HepG2 (cell line): ENCODE data around the gene RAB5B. TPM values are rescaled to one million over a fixed set of nuclear protein-coding genes. Genes with fewer than 3 reads are reported as not detected.

Experiments used
- ATAC-seq: fragments of 200-7000 bp; cut with Tn5 transposase; 3 replicates; pipeline ENCODE4 v1.9.1; 2020; ENCODE audit warnings: mild to moderate bottlenecking, moderate library complexity
- BruUV-seq: library from RNA; stranded (reverse); fragments of 400-500 nt; replicated peaks from 2 replicates; lab custom pipeline; 2021; lab: Mats Ljungman, UMichigan
- CTCF ChIA-PET: fragments of 300-600 bp; formaldehyde crosslinking; extraction: SDS; loops from one replicate; lab custom pipeline; 2021; ENCODE audit warnings: low total read pairs, inconsistent platforms, low intra/inter-chr PET ratio; lab: Yijun Ruan, JAX
- POLR2A ChIA-PET: fragments of 350-600 bp; sonication (Branson Sonifier 250); formaldehyde crosslinking; loops from one replicate; lab custom pipeline; 2020; ENCODE audit warnings: antibody characterized with exemption, inconsistent platforms; lab: Yijun Ruan, JAX
- DNase-seq: peaks from one replicate; pipeline ENCODE4 v3.0.0-alpha.2; 2015; ENCODE audit warnings: low spot score
- FAIRE-seq: peaks from 3 replicates; lab custom pipeline; 2011; peaks lifted over from hg19 to GRCh38; lab: Jason Lieb, UNC
- H2AFZ ChIP-seq: one replicate; pipeline ENCODE4 v1.6.1; 2011; ENCODE audit warnings: low read length, inconsistent platforms
- H3K27ac ChIP-seq: fragments of 300-600 bp; 3 replicates; pipeline ENCODE4 v1.8.0; 2011; ENCODE audit warnings: mixed run types, mild to moderate bottlenecking, mixed read lengths, low read length, inconsistent platforms; ENCODE audit not compliant: insufficient read depth; ENCODE audit errors: extremely low read length
- H3K27me3 ChIP-seq, 2 experiments: fragments of 200-600 bp in 1 of 2; 2 replicates in 1 of 2; 3 replicates in 1 of 2; pipeline versions ENCODE4 v1.6.0 to v1.8.0; 2011; ENCODE audit warnings: low read length in 2 of 2, mild to moderate bottlenecking in 2 of 2, moderate library complexity in 2 of 2, inconsistent platforms in 1 of 2; ENCODE audit not compliant: insufficient read depth in 2 of 2, control insufficient read depth in 1 of 2
- H3K36me3 ChIP-seq, 2 experiments: fragments of 200-600 bp in 1 of 2; replicated peaks in 1 of 2; 2 replicates in 1 of 2; 3 replicates in 1 of 2; pipeline versions ENCODE4 v1.5.1 to v1.8.0; 2011; ENCODE audit warnings: low read length in 2 of 2, inconsistent platforms in 1 of 2; ENCODE audit not compliant: insufficient read depth in 2 of 2, control insufficient read depth in 1 of 2
- H3K4me1 ChIP-seq: 2 replicates; pipeline ENCODE4 v1.5.1; 2012; ENCODE audit warnings: low read length, inconsistent platforms; ENCODE audit not compliant: insufficient read depth
- H3K4me2 ChIP-seq: 2 replicates; pipeline ENCODE4 v1.6.0; 2011; ENCODE audit warnings: low read depth, low read length, inconsistent platforms
- H3K4me3 ChIP-seq, 3 experiments: fragments of 200-600 bp in 1 of 3; sonication (generic), shearing (Covaris generic) in 1 of 3; replicated peaks in 1 of 3; 2 replicates each; pipeline ENCODE4 v1.5.1; 2011 to 2016; ENCODE audit warnings: low read length in 3 of 3, inconsistent platforms in 2 of 3, low read depth in 2 of 3, mild to moderate bottlenecking in 2 of 3, control low read depth in 1 of 3, mixed read lengths in 1 of 3; ENCODE audit not compliant: insufficient read depth in 1 of 3
- H3K79me2 ChIP-seq: one replicate; pipeline ENCODE4 v1.6.1; 2011; ENCODE audit warnings: low read length, inconsistent platforms; ENCODE audit not compliant: insufficient read depth
- H3K9ac ChIP-seq: 2 replicates; pipeline ENCODE4 v1.6.0; 2011; ENCODE audit warnings: mild to moderate bottlenecking, low read depth, low read length, inconsistent platforms; ENCODE audit not compliant: insufficient read depth
- H3K9me3 ChIP-seq: 2 replicates; pipeline ENCODE4 v1.5.1; 2012; ENCODE audit warnings: mild to moderate bottlenecking, low read length
- H4K20me1 ChIP-seq: 2 replicates; pipeline ENCODE4 v1.6.0; 2011; ENCODE audit warnings: inconsistent platforms, mild to moderate bottlenecking, low read length, moderate library complexity; ENCODE audit not compliant: insufficient read depth
- ARNTL ChIP-seq: sonication (generic); formaldehyde crosslinking; IDR thresholded peaks from 2 replicates; pipeline ENCODE4 v1.4.0; 2020; ENCODE audit warnings: mild to moderate bottlenecking, missing genetic modification reagents
- E2F2 ChIP-seq: sonication (generic); formaldehyde crosslinking; IDR thresholded peaks from 2 replicates; pipeline ENCODE4 v1.4.0; 2020; ENCODE audit warnings: missing genetic modification reagents, borderline replicate concordance
- MYNN ChIP-seq: sonication (generic); formaldehyde crosslinking; IDR thresholded peaks from 2 replicates; pipeline ENCODE4 v1.4.0; 2020; ENCODE audit warnings: mild to moderate bottlenecking, low read depth, missing genetic modification reagents
- PAXIP1 ChIP-seq: sonication (generic); formaldehyde crosslinking; conservative IDR thresholded peaks from 2 replicates; pipeline ENCODE4 v1.4.0; 2020; ENCODE audit warnings: mild to moderate bottlenecking, missing genetic modification reagents, moderate library complexity
- PRPF4 ChIP-seq: fragments of 200-400 bp; formaldehyde crosslinking; IDR thresholded peaks from 2 replicates; pipeline ENCODE4 v1.6.1; 2016; ENCODE audit warnings: low read length, low read depth; ENCODE audit not compliant: poor library complexity, severe bottlenecking
- SAFB2 ChIP-seq: sonication (generic); formaldehyde crosslinking; IDR thresholded peaks from 2 replicates; pipeline ENCODE4 v1.5.1; 2020; ENCODE audit warnings: missing genetic modification reagents, low read depth, mild to moderate bottlenecking, borderline replicate concordance
- TEAD3 ChIP-seq: optimal IDR thresholded peaks from 2 replicates; pipeline ENCODE3; 2016; ENCODE audit warnings: borderline replicate concordance
- ZBED4 ChIP-seq: sonication (generic); formaldehyde crosslinking; IDR thresholded peaks from 2 replicates; pipeline ENCODE4 v1.4.0; 2020; ENCODE audit warnings: missing genetic modification reagents, borderline replicate concordance
- ZNF772 ChIP-seq: sonication (generic); formaldehyde crosslinking; IDR thresholded peaks from 2 replicates; pipeline ENCODE4 v1.5.0; 2020; ENCODE audit warnings: mild to moderate bottlenecking, missing genetic modification reagents
- WGBS: methylation state at CpG from one replicate; pipeline ENCODE4 v1.1.6; 2017; ENCODE audit warnings: low lambda C conversion rate; 5-methylcytosine and 5-hydroxymethylcytosine counted together
- in situ Hi-C: cut with HindIII; loops from 2 replicates; pipeline ENCODE4 v1.10.0; 2017; ENCODE audit warnings: low pct_unique_long_range_greater_than_20kb; ENCODE audit not compliant: extremely low pct_ligation_motif_present
- intact Hi-C: fragments of 100-400 bp; cut with micrococcal nuclease; formaldehyde crosslinking; loops from one replicate; pipeline ENCODE4 v1.10.0; 2022; ENCODE audit not compliant: unreplicated experiment
- polyA plus RNA-seq, 8 experiments: library from polyadenylated mRNA; depleted of rRNA in 3 of 8; stranded (reverse) in 7 of 8; unstranded in 1 of 8; fragments of >200 nt; fragmentation: Illumina TruSeq in 4 of 8; extraction: Trizol in 4 of 8; gene quantifications; 2 replicates each; pipeline versions ENCODE4 v1.2.1 to v1.2.3, GENCODE V29; 2011 to 2016; ENCODE audit warnings: low read depth in 4 of 8, missing spikeins in 1 of 8, mixed read lengths in 1 of 8; ENCODE audit not compliant: insufficient read depth in 1 of 8
- total RNA-seq, 5 experiments: library from RNA; depleted of rRNA; stranded (reverse); fragments of >200 nt; fragmentation: Illumina TruSeq; extraction: Trizol; gene quantifications; 2 replicates each; pipeline ENCODE4 v1.2.3, GENCODE V29; 2016; ENCODE audit warnings: low read depth in 1 of 5

Gene RAB5B
- total and polyA plus RNA-seq, 2 of the 13 experiments (the other 11 are each of a cell fraction or from before 2014, with no cell fraction given), result 26.0 to 68.3 TPM

- BruUV-seq, result TSS peak; percentile 64
- Histone ChIP-seq H3K9ac (peak overlapping the region; percentile 96), H3K4me3 (peak overlapping the region; percentile 72 to 90 (median 89)), H3K27me3 (no peaks in the 10 kb centered on the region; a peak in 1 of 5 replicates), H3K9me3 (no peaks in the 10 kb centered on the region), H3K79me2 (peaks cover 61% of the 10 kb centered on the region), H3K27ac (peak overlapping the region; percentile 96), H3K4me1 (peaks cover 57% of the 10 kb centered on the region), H4K20me1 (peaks cover 15% of the 10 kb centered on the region), H2AFZ (no peak overlapping the region), H3K4me2 (peak overlapping the region; percentile 67), H3K36me3 (peaks cover 0 to 5% of the 10 kb centered on the region in 2 experiments; a peak in 3 of 5 replicates)
- no peak for DNase-seq
- POLR2A ChIA-PET, result interaction anchor here (0.5 to 10.5 kb wide), 7 partner anchors 9 to 206 kb away, joined by 3 to 108 read pairs (median 4); partner anchors contain the start of genes DNAJC14, ORMDL2, RAB5B and RDH5
- intact Hi-C loops (no loop called here), in situ Hi-C loops (loop anchor here (5.0 kb wide), 1 partner anchor 94 kb away; no protein-coding TSS in a partner anchor)
- no peak for ATAC-seq
- no peak for FAIRE-seq
- 13% methylated on average over 10 of the region's 10 CpGs for WGBS
- TF ChIP-seq SAFB2 (no peak), TEAD3 (peak; percentile 18), ZNF772 (CRISPR knock-in tag) (0 out of 2 replicates have a peak, but pooled peaks have one; percentile 28), PRPF4 (peak; percentile 32), ARNTL (CRISPR knock-in tag) (0 out of 2 replicates have a peak, but pooled peaks have one; percentile 30), ZBED4 (CRISPR knock-in tag) (no peak), MYNN (CRISPR knock-in tag) (no peak), E2F2 (CRISPR knock-in tag) (no peak), PAXIP1 (CRISPR knock-in tag) (no peak; the same call in 1 of the 2 replicates)
- CTCF ChIA-PET, result no interaction called here
These were observed 47.8 kb upstream of the RAB5B start for GRCh38 chr12:55925870-55926737.
